GM18511 (cell line): ENCODE results near the gene DRC1.
"Not testable (repeated sequence)": the region's sequence is repeated elsewhere in the genome, so short reads cannot be mapped to it uniquely, and the experiment has no call there.

ENCODE experiments used
- ATAC-seq: cut with Tn5 transposase; IDR thresholded peaks from one replicate; pipeline ENCODE4 v1.9.1; 2021; ENCODE audit warnings: mild to moderate bottlenecking, moderate library complexity; ENCODE audit not compliant: unreplicated experiment

Gene DRC1

DNA sequence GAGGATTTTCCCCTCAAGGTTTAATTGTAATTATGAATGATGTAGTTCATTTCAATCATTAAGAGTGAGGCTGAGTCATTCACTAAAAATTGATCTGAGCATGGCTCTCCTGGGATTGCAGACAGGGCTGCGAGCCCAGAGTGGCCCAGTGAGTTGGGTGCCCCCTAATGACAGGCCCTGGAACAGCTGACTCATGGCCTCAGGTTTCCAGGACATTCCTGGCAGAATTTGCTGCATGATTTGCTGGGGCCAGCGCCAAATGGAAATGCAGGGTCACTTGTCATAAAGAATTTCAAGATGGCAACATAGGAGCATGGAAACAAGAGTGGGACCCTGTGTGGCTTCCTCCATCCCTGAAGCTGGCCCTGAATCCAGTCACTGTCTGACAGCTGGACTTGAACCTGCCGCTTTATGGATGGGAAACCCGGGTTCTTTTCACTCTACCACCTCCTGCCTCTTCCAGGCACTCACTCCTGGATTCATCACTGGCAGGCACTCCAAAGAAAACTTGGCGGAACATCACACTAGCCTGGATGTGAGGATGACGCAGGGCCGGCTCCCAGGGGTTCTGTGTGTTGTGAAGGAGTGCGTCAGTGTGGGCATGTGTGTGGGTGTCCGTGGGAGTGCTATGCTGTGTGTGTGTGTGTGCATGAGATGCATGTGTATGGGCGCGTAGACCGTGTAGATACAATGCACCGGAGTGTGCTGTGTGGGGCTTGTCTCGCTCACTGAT, 61.0 kb downstream of the DRC1 start:
- ATAC-seq, result no peak

DNA sequence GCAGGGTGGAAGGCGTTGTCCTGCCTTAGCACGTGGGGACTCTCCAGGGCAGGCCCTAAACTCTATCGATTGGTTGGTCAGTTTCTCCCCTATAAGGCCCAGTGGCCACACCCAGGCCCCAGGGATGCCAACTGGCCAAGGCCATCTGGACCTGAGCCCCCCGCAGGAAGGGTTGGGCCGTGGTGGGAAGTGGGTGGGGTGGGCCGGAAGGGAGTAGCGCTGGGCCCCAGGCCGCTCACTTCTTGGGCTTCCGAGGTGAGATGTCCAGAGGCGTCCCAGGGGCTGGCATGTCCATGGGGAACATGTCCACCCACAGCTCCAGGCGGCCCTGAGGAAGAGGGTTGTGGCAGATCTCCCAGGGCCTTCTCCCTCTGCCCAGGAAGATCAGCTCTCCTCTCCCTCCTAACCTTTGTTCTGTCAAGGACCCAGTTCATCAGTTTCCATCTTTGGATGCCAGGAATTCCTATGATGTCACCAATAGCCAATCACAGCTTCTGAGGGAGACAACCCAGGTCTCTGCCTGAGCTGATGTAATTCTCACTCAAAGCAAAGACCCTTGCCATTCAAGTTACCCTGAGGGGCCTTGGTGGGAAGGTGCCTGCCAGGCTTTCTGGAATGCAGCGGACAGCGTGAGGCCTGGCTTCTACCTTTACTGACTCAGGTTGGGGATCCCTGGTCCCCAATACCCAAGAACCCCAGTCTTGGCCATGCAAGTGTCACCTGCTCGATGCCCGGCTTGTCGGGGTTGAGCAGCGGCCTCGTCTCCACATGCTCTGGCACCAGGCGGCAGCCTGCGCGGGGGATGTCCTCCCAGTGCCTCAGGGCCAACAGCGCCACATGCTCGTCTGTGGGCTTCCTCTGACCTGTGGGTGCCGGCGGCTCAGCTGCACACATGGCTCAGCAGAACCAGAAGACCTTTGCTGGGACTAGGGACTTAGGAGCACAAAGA, 61.8 kb downstream of the DRC1 start:
- ATAC-seq, result no peak

DNA sequence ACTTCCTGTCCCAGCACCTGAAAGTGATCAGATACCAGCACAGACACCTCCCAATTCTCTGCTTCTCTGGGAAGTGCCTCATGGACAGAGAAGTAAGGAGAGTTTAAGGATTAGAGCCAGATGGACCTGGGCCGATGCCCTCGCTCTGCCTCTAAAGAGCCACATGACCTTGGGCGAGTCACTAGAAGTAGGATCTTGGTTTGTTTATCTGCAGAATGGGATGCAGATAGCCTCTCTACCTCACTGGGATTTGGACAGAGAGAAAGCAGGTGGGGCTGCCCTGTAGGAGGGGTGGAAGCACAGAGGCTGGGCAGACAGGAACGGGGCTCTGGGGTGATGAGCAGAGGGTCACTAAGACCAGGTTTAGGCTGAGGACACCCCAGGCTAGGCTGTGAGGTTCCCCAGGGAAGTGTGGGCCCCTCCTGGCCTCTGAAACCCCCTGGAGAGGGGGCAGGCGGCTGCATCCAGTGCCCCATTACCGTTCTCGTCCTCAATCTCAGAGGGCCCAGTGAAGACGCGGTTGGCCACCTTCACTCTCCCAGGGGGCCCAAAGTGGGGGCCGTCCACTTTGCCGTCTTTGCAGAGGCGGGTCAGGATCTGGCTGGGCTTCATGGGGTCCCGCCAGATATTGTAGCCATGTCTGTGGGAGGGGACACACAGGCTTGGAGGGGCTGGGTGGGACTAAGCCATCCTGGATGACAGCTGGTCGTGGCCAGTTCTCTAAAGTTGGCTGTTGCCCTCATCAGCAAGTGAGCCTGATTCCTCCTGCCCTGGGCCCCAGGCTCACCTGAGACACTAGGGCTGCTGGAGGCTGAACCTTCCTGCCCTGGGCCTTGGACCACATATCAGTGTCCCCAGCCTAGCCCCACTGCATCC, 62.9 kb downstream of the DRC1 start:
- no peak for ATAC-seq

DNA sequence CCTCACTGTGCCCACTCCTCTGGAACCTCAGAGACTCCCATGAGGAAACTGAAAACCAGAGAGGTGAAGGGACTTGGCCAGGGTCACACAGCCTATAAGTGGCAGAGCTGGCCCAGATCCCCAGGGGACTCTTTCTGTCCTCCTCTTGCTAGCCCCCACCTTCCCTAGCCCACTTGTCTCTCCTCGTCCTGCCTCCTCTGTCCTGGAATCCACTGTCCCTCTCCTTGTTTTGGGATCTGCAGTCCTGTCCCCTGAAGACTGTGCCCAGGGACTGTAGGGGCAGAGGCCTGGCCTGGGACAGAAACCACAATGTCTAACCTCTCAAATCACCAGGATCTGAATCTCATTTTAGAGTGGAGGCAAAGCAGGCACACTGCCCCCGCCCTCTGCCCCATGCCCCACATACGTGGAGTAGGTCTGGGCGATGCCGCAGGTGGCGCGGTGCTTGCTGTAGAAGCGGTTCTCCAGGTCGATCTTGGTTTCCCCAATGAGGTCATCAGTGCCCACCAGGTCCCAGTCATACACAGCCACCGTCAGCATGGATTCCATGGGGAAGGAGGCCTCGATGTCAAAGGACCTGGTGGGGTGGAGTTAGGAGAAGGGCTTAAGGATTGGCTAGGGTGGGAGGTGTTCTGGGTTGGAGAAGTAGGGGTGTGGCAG, 63.7 kb downstream of the DRC1 start:
- ATAC-seq, result no peak

DNA sequence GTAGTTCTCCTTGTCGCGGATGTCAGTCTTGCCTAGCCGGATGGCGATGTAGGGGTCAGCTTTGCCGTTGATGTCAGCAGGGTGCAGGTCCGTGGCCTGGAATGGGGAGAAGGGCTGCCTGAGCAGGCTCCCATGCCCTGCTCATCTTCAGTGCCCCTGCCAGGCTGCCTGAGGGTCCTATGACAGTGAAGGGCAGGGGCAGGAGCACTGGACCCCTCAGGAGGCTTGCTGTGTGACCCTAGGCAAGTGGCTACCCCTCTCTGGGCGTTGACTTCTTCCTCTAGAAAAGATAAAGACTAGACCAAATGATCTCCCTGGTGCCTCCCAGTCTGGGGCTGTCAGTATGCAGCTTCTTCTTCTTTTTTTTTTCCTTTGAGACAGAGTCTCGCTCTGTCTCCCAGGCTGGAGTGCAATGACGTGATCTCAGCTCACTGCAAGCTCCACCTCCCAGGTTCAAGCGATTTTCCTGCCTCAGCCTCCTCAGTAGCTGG, 64.3 kb downstream of the DRC1 start:
- ATAC-seq, result no peak

DNA sequence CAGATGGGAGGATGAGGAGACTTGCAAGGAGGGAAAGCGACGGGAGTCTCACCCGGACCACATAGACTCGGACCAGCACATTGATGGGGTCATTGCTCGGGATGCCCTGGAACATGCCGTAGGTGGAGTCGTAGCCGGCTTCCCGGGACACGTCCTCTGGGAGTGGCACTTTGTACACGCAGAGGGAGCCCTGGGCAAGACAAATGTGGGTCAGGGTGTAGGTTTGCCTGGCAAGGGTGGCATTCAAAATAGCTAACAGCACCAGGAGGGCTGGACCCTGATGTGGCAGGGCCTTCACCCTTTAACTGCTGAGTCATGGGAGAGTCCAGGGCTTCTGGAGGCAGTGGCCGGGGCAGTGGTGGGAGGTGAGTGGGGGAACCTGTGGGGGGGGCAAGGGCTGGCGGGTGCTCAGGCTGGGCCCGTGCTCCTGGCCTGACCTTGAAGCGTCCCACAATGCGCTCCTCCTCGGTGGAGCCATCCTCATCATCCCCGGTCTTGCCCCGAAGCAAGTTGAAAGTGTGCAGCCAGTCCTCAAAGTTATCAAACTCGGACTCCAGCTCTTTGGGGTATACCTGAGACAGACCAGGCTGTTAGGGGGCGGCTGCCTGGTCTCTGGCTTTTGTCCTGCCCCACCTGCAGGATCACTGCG, 65.1 kb downstream of the DRC1 start:
- ATAC-seq, result no peak

DNA sequence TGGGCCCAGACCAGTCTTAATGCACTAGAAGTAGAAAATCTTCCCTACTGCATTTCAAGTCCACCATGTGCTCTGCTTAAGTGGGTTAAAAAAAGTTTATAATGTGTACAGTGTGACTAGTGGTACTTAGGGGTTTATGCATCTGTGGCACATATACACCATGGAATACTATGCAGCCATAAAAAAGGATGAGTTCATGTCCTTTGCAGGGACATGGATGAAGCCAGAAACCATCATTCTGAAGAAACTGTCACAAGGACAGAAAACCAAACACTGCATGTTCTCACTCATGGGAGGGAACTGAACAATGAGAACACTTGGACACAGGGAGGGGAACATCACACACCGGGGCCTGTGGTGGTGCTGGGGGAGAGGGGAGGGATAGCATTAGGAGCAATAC, 66.8 kb downstream of the DRC1 start:
- not testable (repeated sequence) for ATAC-seq

DNA sequence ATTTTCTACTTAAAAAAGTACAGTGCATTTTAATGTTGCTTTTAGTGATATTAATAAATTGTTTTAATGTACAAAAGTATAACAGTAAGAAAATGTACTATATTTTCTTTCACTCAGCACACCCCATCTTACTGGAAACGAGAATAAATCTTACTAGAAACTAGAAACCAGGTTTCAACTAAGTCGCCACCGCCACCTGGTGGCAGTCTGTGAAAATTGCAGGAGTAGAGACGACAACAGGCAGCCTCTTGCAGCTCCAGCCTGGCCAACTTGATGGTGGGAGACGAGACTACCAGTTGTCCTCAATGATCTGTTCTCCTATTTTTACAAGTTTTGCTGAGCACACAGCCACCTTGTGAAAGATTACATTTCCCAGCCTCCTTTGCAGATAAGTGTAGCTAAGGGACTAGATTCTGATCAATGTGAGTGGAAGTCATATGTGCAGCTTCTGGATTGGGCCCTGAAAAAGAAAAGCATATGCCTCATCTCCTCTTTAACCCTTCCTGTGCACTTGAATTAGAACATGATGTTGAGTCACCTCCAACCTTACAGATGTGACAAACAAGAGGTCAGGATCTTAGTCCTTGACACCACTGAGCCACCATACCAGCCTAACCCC, 67.5 kb downstream of the DRC1 start:
- no peak for ATAC-seq

DNA sequence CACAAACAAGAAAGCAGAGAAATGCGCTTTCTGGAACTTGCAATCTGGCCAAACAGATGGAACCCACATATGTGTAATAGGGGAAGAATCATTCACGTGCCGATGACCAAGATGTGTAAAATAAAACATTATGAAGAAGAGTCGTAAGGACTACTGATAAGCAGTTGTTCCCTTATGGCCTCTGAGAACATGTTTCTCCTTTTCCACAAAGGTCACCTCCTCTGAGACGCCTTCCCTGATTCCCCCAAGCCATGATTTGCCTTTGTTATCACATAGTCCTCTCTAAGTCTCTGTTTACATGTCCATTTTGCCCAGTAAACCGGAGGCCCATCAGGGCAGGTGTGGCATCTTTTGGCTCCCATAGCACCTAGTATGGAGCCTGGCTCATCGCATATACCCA, 68.2 kb downstream of the DRC1 start:
- no peak for ATAC-seq

DNA sequence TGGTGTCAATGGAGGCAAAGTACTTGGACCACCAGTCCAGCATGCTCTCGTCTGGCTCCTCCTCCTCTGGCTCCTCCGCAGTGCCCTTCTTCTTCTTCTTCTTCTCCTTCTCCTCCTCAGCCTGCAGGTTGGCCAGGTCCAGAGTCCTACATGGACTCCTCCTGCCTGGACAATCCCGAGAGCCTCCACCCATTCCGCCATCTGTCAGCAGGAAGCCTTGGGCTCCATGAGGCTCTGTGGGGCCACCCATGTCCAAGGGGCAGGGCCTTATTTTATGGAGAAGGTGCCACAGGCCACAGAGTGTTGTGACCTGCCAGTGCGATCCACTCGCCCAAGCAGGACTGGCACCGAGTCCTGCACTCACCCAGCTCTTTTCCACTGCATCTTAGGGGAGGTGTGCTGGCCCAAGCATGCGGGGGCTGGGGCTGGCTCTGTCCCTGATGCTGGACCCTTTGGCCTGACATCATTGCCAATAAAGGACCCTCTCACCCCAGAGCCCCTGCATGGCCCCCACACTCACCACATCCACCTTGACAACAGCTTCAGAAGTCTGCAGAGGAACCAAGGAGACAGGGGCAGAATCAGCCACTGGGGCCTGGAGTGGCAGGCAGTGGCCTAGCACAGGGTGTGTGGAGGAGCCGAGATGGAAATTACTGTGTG, 69.0 kb downstream of the DRC1 start:
- ATAC-seq, result no peak

DNA sequence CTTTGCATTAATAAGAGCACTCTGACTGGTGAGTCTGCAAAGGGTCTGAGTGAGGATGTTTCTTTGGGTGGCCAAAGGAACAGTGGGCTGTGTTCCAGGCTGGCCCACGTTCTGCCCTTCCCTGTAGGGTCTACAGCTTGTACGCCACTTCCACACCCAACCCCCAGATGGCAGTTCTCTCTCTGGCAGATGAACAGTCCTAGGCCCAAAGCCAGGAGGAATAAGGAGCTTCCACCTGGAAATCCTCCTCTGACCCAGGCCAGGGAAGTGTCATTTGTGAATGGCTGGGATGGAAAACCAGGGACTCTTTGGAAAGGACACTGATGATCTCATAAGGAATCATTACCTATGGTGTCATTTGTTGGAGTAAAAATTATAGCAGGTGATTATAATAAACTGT, 69.6 kb downstream of the DRC1 start:
- no peak for ATAC-seq

DNA sequence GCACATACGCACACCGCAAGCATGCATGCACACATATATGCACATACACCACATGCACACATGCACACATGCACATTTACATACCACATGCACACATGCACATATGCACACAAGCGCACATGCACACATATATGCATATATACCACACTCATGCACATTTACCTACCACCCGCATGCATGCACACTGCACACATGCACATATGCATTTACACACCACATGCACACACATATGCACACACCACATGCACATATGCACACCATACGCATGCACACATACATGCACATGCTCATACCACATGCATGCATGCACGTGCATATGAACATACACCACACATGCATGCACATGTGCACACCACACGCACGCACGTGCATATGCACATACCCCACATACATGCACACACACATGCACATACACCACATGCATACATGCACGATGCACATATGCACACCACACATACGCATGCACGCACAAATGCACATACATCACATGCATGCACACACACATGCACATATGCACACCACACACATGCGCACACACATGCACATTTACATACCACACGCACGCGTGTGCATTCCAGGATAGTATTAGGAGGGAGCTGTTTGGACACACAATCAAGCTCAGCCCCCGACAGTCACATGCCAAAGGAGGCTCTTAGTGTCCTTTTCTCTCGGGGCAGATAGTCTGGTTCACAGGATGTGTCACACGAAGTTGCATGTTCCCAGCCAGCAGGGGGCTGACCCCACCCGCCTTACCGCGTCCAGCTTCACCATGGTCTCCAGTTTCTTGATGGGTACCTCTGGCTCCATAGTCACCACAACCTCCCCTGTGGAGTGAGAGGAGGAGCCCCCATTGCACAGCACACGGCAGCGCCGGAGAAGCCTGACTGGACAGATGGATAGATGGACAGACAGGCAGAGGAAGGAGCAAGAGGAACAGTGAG, 70.3 kb downstream of the DRC1 start:
- no peak for ATAC-seq

DNA sequence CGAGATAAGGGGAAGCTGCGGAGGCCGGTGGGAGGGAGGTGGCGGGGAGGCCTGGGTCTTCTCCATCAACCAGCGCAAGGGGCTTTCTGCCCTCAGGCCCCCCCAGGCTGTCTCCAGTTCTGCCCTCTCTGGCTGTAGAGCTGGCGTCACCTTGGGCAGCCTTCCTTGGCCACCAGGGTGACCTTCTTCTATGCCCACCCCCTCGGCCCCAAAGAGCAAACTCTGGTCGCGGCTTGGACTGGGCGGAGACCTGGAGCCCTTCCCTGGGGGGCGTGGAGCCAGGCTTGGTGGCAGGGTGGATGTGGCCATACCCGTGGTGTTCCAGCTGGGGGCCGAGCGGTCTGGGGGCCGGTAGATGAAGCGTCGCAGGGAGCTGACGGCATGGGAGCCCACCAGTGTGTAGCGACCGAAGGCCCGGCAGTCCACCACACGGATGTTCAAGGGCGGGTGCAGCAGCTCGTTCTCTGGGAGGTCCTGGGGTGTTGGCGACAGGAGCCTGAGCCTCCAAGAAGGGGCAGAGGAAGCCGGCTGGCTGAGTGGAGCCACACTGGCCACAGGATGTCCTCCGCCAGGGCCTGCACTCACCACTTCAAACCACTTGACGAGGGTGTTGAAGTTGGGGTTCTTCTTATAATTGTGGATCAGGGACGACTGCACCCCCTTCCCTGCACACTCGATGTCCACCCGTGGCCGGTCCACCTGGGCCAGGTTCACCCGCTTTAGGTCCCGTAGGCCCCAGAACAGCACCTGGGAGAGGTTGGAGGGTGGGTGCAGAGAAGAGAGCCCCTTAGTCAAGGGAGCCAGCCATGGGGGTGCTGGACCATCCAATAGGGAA, 71.3 kb downstream of the DRC1 start:
- ATAC-seq, result no peak

DNA sequence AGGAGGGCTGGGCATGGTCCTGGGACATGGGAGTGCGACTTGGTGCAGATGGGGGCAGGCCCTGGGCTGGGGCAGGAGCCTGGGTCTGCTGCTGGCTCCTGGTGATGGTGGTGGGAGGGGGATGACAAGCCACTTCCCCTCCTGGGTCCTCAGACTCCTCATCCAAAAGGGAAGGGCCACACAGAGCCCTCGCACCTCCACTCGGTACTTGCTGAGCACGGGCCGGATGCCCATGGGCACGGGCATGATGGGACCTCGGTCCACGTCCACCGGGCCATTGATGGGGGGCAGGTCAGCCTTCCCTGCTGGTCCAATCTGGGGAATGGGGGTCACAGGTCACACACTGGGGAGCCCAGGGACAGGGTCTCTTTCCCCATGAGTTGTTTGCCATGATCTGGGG, 72.1 kb downstream of the DRC1 start:
- ATAC-seq, result no peak

DNA sequence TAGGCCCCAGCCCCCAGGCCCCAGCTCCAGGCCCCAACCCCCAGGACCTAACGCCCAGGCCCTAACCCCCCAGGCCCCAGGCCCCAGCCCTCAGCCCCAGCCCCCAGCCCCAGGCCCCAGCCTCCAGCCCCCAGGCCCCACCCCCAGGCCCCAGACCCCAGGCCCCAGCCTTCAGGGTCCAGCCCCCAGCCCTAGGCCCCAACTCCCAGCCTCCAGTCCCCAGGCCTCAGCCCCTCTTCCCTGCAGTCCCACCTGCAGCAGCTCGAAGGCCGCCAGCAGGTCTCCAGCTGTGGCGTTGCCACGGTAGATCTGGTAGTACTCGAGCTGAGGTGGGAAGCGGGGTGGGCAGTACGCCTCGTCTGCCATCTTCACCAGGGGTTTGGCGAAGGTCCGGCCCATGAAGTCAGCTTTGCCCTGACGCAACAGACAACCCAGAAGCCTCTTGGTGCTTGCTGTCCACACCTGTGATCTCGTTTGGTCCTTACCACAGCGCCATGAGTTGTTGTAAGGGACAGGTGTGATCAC, 72.6 kb downstream of the DRC1 start:
- ATAC-seq, result no peak

DNA sequence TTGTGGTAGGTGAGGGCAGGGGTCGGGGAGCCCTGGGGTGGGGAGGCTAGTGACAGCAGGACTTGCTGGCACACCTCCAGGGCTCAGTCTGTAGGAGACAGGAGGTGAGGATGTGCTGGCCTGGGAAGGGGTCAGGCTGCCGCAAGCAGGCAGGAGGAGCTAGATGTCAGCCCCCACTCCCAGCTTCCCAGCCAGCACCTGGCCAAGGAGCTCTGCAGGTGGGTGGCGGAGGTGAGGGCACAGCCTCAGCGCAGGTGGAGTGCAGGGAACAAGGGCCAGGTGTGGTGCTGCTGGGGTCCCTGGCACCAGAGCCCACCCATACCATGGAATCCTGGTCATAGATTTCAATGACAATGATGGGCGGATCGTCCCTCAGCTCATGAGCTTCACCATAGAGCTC, 73.3 kb downstream of the DRC1 start:
- ATAC-seq, result no peak
